Stomach (tissue), 9 donors: ENCODE measurements around the gene C13orf42. TPM values are rescaled to one million over a fixed set of nuclear protein-coding genes. Genes with fewer than 3 reads are reported as not detected.

Source experiments
- DNase-seq, 2 donors: peaks; one replicate each; pipeline versions ENCODE4 v3.0.0 to v3.0.0-alpha.2; 2013 to 2019
- H3K27ac ChIP-seq, 5 donors: fragments of 200-600 bp in 4 of 5; sonication (generic) in 4 of 5; one replicate each; pipeline ENCODE4 v1.5.1; 2013 to 2019; ENCODE audit warnings: mild to moderate bottlenecking in 1 of 5, moderate library complexity in 1 of 5
- H3K27me3 ChIP-seq, 3 donors: fragments of 200-600 bp; sonication (generic); one replicate each; pipeline ENCODE4 v1.5.1; 2017 to 2019; ENCODE audit warnings: mixed run types in 1 of 3
- H3K36me3 ChIP-seq, 4 donors: fragments of 200-600 bp; sonication (generic); 1 replicate in 3 of 4; 2 replicates in 1 of 4; pipeline ENCODE4 v1.5.1; 2016 to 2019
- H3K4me1 ChIP-seq, 4 donors: fragments of 200-600 bp; sonication (generic); one replicate each; pipeline ENCODE4 v1.5.1; 2016 to 2019
- H3K4me3 ChIP-seq, 4 donors: fragments of 200-600 bp; sonication (generic) in 3 of 4; one replicate each; pipeline ENCODE4 v1.5.1; 2016 to 2019; ENCODE audit warnings: mild to moderate bottlenecking in 1 of 4
- H3K9me3 ChIP-seq, 4 donors: fragments of 200-600 bp; sonication (generic); one replicate each; pipeline ENCODE4 v1.5.1; 2016 to 2019
- CTCF ChIP-seq, 7 experiments: fragments of 450-650 bp in 4 of 7; fragments of 200-600 bp in 3 of 7; sonication (generic) in 3 of 7; IDR thresholded peaks; one replicate each; pipeline ENCODE4 v1.5.1; 2016 to 2019; ENCODE audit warnings: antibody characterized with exemption in 7 of 7, control low read depth in 2 of 7, mild to moderate bottlenecking in 1 of 7
- EP300 ChIP-seq: sonication (generic); formaldehyde crosslinking; IDR thresholded peaks from one replicate; pipeline ENCODE4 v1.6.1; 2017; ENCODE audit warnings: antibody characterized with exemption
- POLR2A ChIP-seq, 4 donors: fragments of 450-650 bp; IDR thresholded peaks; one replicate each; pipeline ENCODE4 v1.6.1; 2016; ENCODE audit warnings: antibody characterized with exemption in 4 of 4, control low read depth in 2 of 4, mild to moderate bottlenecking in 1 of 4, moderate library complexity in 1 of 4
- POLR2AphosphoS5 ChIP-seq, 3 donors: sonication (generic); formaldehyde crosslinking; IDR thresholded peaks; one replicate each; pipeline ENCODE4 v1.6.1; 2016; ENCODE audit warnings: antibody characterized with exemption in 3 of 3
- WGBS, 5 donors: extraction: QIAGEN DNeasy Blood & Tissue Kit in 3 of 5; methylation state at CpG; one replicate each; pipeline versions ENCODE4 v1.1.5 to v1.1.7; 2013 to 2018; 5-methylcytosine and 5-hydroxymethylcytosine counted together
- intact Hi-C: fragments of 100-400 bp; cut with DNase I; formaldehyde crosslinking; loops from one replicate; pipeline ENCODE4 v1.15.1; 2023; ENCODE audit warnings: low total_unique reads
- polyA plus RNA-seq, 3 donors: library from polyadenylated mRNA; stranded (reverse); fragments of 200-250 nt; gene quantifications; one replicate each; pipeline ENCODE4 v1.2.3, GENCODE V29; 2013
- total RNA-seq, 5 donors: library from RNA; depleted of rRNA; stranded (reverse); fragments of >200 nt; gene quantifications; one replicate each; pipeline versions ENCODE4 v1.1.0 to v1.2.3, GENCODE V29; 2014 to 2016
- donor health status: healthy with polysubstance abuse.
- donor health status: Bipolar disorder and iron deficiency.
- donor health status: healthy.

Gene C13orf42
- total and polyA plus RNA-seq, 8 donors = not detected

GRCh38 chr13:51057906-51058305 is 53.2 kb downstream of the C13orf42 start:
- TF ChIP-seq EP300 (no peak), POLR2A (IDR thresholded peaks at IDR 0.05) (no peak), CTCF (IDR thresholded peaks at IDR 0.05) (no peak), POLR2AphosphoS5 (IDR thresholded peaks at IDR 0.05) (no peak)
- Histone ChIP-seq H3K4me3 (no peak overlapping the region), H3K27ac (no peak overlapping the region), H3K9me3 (no peaks in the 10 kb centered on the region), H3K4me1 (no peaks in the 10 kb centered on the region), H3K27me3 (no peaks in the 10 kb centered on the region), H3K36me3 (no peaks in the 10 kb centered on the region)
- 71 to 100% (median 95%) methylated on average over 1 of the region's 1 CpG for WGBS, 5 donors
- intact Hi-C loops = no loop called here
- no peak for DNase-seq

- Histone ChIP-seq H3K4me3 (no peak overlapping the region), H3K4me1 (no peaks in the 10 kb centered on the region), H3K27me3 (no peaks in the 10 kb centered on the region), H3K9me3 (no peaks in the 10 kb centered on the region), H3K36me3 (no peaks in the 10 kb centered on the region), H3K27ac (no peak overlapping the region)
- DNase-seq = no peak
- intact Hi-C loops = no loop called here
- TF ChIP-seq CTCF (IDR thresholded peaks at IDR 0.05) (no peak), POLR2A (IDR thresholded peaks at IDR 0.05) (no peak), EP300 (no peak), POLR2AphosphoS5 (IDR thresholded peaks at IDR 0.05) (no peak)
Observed at GRCh38 chr13:51057001-51057400, 54.1 kb downstream of the C13orf42 start.

- 65 to 71% (median 70%) methylated on average over 3 of the region's 3 CpGs for WGBS, 5 donors
- H3K9me3 ChIP-seq = no peaks in the 10 kb centered on the region
- H3K27ac ChIP-seq = no peak overlapping the region
- no peaks in the 10 kb centered on the region for H3K27me3 ChIP-seq
- intact Hi-C loops = no loop called here
- H3K4me3 ChIP-seq = no peak overlapping the region
- DNase-seq = no peak
- no peaks in the 10 kb centered on the region for H3K36me3 ChIP-seq
- no peak for TF ChIP-seq EP300
- H3K4me1 ChIP-seq = no peaks in the 10 kb centered on the region
Observed at GRCh38 chr13:51052581-51052980, 58.5 kb downstream of the C13orf42 start.

GRCh38 chr13:51050021-51050830 is 60.8 kb downstream of the C13orf42 start:
- WGBS, 5 donors = 73 to 85% (median 75%) methylated on average over 14 of the region's 14 CpGs
- Histone ChIP-seq H3K4me3 (no peak overlapping the region), H3K27ac (no peak overlapping the region), H3K9me3 (no peaks in the 10 kb centered on the region), H3K36me3 (no peaks in the 10 kb centered on the region), H3K4me1 (no peaks in the 10 kb centered on the region), H3K27me3 (no peaks in the 10 kb centered on the region)
- intact Hi-C loops = no loop called here
- DNase-seq = no peak
- no peak for TF ChIP-seq POLR2AphosphoS5 (IDR thresholded peaks at IDR 0.05)
- no peak for TF ChIP-seq EP300
- no peak for TF ChIP-seq POLR2A (IDR thresholded peaks at IDR 0.05)
- no peak for TF ChIP-seq CTCF (IDR thresholded peaks at IDR 0.05)

GRCh38 chr13:51048616-51049015 is 62.5 kb downstream of the C13orf42 start:
- no peak overlapping the region for H3K4me3 ChIP-seq
- H3K36me3 ChIP-seq = no peaks in the 10 kb centered on the region
- H3K27me3 ChIP-seq = no peaks in the 10 kb centered on the region
- intact Hi-C loops = no loop called here
- H3K27ac ChIP-seq = no peak overlapping the region
- no peaks in the 10 kb centered on the region for H3K4me1 ChIP-seq
- no peaks in the 10 kb centered on the region for H3K9me3 ChIP-seq
- no peak for TF ChIP-seq POLR2AphosphoS5 (IDR thresholded peaks at IDR 0.05)
- TF ChIP-seq CTCF (IDR thresholded peaks at IDR 0.05) = no peak
- no peak for TF ChIP-seq EP300
- no peak for TF ChIP-seq POLR2A (IDR thresholded peaks at IDR 0.05)
- no peak for DNase-seq
